Stimulated activated CD8-positive, alpha-beta memory T cell treated with anti-CD3 and anti-CD28 coated beads, Interleukin-7, amount 100 ng/mL, for 1 hour (primary cell): ENCODE measurements around the gene EPHA2.
"Not testable (repeated sequence)": the region's sequence is repeated elsewhere in the genome, so short reads cannot be mapped to it uniquely, and the experiment has no call there.

Experiments
- DNase-seq, 2 donors: peaks; one replicate each; pipeline ENCODE4 v3.0.0-alpha.2; 2020; ENCODE audit warnings: low read depth in 2 of 2

EPHA2 gene

DNA sequence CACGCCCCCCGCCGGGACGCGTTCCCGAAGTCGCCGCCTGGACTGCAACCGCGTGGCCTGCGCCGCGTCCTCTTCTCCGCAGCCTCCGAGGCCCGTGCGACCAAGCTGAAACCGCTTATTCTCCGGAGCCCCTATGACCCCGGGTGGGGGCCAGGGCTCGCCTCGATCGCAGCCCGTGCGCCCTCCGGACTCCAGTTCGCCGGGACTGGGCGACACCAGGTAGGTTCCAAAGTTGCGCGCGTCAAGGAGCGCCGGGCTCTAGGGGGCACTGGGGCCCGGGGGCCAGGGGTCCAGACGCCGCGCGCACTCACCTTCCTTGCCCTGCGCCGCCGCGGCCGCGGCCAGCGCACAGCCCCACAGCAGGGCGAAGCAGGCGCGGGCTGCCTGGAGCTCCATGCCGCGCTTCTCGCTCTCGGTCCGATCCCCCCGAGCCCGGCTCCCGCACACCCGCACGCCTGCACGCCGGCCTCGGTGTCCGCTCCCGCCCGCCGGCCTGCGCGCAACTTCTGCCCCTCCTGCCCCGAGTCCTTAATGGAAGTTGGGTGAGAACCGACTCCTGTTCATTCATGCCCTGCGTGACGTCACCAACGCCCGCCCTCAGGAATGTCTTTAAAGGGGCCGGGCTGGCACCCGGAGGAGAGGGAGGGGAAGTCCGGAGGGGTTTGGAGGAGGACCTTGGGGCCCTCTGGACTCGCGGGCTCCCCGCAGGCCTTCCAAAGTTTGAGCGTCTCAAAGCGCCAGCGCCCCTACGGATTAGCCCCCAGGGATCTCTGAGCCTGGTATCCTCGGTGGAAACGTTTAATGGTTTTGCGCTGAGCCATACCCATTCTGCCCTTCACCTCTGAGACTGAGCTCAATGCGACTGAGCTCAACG lies at the start of gene EPHA2:
Gene EPHA2, minus strand, starts transcription at position 533 of the 874 bp plus-strand sequence. Its CDS starts 137 bp downstream, at position 396.
- DNase-seq, result no peak

DNA sequence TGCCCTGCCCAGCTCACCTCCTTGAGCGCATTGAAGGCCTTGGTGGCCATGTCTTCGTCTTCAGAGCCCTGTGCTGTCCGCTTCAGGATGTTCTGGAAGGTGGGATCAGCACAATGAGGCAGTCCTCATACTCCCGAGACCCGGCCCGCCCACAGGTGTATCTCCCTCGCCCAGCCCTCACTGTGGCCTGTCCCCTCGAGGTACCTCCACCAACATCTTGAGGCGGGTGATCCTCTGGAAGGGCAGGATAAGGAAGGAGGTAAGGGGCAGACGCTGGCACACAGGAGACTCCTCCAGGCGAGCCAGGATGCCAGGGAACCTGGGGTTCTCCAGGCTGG lies 49.4 kb upstream of the EPHA2 start:
- DNase-seq, result no peak

DNA sequence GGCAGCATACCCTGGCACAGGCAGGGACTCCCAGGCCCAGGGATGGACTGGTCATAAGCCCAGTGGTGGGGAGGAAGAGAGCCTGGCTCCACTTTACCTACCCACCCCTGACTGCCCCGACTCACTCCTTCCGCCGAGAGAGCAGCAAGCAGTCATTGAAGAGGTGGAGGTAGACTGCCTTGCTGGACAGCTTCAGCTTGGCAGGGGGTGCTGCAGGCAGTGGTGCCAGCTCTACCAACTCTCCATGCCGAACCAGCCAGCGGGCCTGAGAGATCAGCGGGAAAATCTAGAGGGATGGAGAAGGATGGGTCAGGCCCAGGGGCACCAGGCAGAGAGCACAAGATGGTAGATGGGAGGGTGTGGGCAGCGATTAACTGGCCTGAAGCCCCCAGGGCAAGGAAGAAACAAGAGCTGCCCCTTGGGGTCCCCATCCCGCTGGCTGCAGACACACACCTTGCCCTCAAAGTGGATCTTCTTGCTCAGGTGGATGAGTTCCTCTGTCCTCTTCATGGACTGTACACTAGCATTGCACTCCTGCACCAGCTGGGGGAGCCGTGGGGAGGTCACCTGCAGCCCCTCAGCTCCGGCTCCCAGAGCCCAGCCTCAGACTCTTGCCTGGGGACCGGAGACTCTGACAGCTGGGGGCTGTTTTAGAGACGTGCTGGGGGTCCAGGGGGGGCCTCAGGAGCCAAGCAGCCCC lies 48.9 kb upstream of the EPHA2 start:
- peak in 1 of 2 donors; percentile 22 for DNase-seq

DNA sequence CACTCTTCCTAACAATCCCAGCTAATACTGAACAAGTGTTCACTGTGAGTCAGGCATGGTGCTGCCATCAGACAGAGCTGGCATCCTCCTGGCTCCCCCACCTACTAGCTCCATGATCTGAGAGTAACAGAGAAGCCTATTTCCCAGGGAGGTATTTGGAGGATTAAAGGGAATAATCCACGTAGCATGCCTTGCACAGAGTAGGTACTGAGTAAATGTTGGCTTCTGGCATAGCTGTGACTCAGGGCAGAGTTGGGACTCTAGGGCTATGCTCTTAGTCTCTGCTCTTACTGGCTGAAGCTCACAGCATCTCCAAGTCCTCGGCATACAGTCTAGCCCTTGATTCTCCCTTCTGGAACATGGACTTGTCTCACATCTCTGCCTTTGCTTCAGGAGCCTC lies 48.3 kb upstream of the EPHA2 start:
- no peak for DNase-seq

DNA sequence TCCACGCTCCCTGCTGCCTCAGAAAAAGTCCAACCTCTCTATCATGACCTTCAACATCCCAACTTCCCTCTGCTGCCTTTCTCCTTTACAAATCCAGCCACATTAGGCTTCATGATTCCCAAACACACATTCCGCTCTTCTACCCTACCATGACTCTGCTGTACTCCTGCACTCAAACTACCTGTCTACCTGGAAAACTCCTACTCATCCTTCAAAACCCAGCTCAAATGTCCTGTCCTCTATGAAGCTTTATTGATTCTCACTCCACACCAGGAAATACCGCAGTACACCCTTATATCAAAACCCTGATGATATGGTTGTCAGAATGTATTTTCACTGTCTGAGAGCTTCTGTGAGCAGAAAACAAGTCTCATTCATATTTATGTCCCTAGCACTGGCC lies 47.7 kb upstream of the EPHA2 start:
- DNase-seq, result no peak

DNA sequence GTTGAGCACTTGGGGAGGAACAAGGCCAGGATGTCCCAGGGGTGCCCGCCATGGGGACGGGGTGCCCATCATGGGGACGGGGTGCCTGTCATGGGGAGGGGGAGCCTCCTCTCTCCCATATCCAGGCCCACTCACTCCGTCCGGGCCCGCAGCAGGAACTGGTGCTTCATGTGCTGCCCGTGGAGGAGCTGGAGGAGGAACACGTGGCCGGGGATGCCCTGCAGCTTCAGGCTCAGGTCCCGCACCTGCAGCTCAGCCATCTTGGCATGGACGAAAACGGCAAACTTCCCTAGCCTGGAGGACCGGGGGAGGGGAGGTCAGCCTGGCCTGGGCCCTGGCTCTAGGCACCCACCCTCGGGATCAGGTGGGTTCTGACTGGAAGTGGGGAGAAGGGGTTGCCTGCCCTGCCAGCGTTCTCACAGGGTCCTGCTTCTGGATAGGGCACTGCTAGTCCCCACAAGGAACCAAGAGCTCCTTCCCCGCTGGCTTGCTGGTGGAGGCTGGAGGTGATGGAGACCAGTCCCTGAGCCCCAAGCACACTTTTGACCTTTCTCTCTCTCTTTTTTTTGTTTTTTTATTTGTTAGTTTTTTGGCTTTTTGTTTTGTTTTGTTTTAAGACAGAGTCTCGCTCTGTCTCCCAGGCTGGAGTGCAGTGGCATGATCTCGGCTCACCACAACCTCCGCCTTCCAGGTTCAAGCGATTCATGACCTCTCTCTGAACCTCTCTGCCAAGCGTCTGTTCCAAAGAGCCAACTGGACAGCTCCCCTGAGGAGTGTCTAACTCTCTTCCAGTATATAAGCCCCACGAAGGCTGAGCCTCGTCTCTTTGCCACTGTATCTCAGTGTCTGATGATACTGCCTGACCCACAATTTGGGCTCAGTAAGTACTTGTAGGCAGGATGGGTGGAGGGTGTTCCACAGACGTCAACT lies 46.7 kb upstream of the EPHA2 start:
- DNase-seq, result no peak

DNA sequence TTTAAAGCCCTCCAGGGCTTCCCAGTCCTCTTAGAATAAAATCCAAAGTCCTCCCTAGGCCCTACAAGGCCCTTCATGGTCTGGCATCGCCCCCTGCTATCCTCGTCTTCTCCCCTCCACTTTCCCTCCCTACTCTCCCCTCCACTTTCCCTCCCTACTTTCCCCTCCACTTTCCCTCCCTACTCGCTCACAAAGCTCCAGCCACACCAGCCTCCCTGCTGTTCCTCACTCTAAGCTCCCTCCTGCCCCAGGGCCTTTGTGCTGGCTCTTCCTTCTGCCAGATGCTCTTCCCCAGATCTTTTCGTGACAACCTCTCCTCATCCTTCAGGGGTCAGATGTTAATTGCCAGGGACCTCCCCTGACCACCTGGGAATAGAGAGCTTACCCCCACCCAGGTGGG lies 43.8 kb upstream of the EPHA2 start:
- DNase-seq, result no peak

DNA sequence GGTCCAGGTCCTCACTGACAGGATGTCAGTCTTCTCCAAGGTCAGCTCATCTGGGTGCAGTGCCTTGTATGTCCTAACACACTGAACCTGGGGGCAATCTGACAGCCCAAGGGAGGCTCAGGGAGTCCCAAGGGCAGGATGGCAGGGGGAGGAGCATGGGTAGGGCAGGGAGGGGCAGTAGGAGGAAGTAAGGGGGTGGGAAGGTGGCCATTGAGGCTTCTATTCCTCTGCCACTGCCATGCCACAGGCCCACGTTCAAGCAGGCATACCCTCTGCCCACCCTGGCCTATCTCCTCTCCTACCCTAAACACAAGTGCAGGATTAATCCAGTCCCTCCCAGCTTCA lies 43.3 kb upstream of the EPHA2 start:
- DNase-seq, result no peak

DNA sequence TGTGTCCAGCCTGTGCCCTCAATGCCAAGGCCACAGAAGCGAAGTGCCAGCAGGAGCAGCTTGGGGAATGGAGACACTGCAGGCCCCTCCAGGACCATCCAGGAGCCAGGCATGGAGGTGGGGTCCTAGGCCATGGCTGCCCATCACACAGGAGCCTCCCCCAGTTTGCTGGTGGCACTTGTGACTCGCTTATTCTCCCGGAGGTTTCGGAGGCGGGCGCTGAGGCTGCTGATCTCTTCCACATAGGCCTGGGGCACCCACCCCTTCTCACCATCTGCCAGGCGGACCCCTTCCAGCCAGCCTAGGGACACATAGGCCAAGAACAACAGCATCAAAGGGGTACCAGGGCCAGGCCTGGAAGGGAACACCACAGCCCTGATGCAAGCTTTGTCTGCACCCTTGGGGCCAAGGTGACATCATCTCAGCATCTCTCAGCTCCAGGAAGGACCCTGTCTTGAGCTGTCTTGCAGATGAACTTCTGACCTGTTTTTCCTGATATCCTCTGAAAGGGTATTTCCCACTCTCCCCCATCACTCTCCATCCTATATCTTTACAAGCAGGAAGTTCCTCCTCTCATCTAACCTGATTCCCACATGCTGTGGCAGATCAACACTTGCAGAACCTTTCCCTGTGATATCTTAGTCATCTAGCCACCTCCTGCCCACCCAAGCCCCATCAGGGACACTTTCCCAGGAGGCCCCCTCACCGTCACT lies 42.7 kb upstream of the EPHA2 start:
- no peak for DNase-seq

DNA sequence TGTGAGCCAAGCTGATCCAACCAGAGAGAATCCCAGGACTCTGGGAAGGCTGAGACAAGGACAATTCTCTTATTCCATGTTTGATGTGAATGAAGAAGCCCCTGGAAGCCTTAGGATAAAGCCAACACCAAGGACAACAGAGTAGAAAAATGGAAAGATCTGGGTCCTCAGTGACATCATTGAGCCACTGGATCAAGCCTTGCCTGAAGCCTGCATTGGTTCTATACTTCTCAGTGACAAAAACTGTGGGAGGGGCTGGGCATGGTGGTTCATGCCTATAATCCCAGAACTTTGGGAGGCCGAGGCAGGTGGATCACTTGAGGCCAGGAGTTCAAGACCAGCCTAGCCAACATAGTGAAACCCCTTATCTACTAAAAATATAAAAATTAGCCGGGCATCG lies 41.0 kb upstream of the EPHA2 start:
- DNase-seq, result no peak

DNA sequence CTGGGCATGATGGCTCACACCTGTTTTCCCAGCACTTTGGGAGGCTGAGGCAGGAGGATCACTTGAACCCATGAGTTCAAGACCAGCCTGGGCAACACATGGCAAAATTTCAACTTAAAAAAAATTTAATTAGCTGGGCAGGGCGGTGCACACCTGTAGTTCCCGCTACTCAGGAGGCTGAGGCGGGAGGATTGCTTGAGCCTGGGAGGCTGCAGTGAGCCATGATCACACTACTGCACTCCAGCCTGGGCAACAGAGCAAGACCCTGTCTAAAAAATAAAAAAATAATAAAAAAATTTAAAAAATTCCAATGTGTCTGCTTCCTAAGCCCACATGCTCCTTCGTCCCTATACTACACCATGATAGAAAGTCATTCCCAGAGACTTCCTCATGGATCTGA lies 40.3 kb upstream of the EPHA2 start:
- DNase-seq, result not testable (repeated sequence)

DNA sequence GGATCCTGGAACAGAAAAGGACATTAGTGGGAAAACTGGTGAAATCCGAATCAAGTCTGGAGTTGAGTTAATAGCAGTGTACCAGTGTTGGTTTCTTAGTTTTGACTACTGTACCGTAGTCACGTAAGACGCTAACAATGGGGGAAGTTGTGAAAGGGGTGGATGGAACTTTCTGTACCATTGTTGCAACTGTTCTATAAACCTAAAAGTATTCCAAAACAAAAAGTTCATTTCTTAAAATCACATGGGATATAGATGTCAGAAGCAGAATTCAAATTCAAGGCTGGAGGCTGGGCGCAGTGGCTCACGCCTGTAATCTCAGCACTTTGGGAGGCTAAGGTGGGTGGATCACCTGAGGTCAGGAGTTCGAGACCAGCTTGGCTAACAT lies 39.6 kb upstream of the EPHA2 start:
- no peak for DNase-seq

DNA sequence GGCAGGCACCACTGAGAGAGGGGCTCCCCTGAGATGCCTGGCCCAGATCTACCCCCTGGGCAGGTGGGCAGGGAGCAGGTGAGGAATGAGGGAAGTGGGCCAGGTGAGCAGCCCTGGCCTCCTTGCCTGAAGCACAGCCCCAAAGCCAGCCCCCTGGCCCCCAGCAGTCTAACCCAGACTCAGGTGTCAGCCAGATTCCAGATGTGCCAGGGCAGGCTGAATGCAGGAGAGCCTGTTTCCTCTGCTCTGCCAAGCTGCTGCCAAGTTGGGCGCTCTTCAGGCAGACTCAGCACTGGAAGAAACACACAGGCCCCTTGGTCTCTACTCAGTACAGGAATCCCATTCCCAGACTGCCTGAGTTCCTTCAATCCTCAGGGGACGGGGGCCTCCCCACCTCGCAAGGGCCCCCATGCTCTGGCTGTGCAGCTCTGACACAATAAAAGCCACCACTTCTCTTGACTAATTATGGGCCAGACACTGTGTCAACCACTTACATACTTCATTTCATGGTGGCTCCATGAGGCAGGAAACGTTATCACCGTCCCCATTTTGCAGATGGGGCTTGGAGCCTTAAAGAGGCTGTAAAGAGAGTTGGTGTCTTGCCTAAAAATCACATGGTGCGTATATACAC lies 36.2 kb upstream of the EPHA2 start:
- no peak for DNase-seq

DNA sequence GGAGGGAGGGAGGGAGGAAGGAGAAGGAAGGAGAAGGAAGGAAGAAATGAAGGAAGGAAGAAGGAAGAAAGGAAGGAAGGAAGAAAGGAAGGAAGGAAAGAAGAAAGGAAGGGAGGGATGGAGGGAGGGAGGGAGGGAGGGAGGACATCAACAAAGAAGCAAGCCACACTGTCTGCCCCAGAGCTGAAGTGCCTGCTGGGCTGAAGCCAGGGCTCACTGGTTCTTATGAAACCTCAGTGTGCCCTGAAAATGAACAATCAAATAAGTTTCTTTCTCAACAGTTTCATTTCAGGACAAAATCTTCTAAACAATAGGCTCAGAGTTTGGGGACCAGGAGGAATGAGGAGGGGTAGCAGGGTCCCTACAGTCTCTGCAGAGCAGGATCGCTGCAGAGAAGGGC lies 35.4 kb upstream of the EPHA2 start:
- DNase-seq, result no peak

DNA sequence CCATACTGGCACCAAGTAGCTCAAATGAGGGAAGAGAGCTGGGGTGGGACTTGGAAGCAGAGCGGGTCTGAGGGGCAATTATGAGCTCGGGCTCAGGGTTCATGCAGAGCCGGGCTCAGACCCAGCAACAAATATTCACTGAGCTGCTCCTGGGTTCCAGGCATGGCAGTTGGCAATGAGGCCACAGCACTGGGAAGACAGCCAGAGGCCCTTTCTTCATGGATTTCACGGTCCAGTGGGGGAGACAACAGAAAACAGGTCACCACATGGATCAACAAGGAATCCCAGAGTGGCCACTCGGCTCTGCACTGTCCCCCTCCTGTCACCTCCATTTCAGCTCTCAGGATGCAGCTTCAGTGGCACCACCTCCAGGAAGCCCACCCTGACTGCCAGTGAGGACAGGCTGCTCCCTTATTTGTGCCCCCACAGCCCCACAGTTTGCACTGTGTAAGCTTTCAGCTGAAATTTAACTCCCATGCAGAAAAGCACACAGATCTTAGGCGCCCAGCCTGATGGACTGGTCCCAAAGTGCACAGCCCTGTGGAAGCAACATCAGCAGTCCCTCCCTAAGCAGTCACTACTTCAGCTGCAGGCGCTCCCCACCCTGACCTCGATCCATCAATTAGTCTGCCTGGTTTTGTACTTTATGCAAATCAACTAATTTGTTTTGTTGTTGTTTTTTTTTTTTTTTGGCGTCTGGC lies 34.2 kb upstream of the EPHA2 start:
- DNase-seq, result no peak

DNA sequence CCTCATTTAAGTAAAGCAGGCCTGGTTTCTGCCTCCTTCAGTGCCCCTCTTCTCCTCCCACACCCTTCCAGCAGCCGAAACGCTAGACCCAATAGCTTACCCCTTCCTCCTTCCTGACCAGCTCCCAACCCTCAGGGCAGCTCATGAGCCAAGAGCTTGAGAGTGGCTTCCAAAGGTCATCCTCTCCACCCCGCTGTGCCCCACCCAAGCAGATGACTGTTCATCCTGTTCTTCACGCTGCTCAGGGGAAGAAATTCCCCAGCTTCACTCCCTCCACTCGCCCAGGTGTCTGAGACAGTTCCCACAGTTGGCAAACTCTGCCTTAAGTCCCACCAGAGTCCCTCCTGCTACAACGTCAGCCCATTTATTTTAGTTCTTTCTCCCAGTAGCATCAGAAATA lies 33.1 kb upstream of the EPHA2 start:
- no peak for DNase-seq

DNA sequence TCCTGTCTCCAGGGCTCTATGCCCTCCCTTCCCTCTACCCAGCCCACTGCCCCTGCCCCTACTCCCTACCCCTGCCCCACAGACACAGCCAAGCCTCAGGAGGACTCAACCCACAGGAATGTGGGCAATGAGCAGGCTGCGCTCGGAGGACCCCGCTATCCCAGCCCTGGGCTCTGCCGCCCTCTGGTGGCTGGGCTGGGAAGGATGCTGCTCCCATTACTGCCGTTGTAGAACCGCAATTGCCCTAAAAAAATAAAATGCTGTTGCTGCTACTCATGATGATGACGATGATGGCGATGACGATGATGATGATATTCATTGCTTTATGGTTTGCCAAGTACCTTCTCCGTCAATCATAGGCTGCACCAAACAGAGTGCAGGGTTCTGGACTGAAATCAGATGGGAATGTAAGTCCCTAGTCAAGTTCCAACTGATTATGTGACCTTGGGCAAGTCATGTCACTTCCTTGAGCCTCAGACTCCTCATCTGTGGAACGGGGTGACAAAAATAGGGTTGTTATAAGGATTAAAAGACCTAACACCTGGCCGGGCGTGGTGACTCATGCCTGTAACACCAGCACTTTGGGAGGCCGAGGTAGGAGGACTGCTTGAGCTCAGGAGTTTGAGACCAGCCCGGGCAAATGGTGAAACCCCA lies 32.0 kb upstream of the EPHA2 start:
- DNase-seq, result peak; percentile 54 to 57

DNA sequence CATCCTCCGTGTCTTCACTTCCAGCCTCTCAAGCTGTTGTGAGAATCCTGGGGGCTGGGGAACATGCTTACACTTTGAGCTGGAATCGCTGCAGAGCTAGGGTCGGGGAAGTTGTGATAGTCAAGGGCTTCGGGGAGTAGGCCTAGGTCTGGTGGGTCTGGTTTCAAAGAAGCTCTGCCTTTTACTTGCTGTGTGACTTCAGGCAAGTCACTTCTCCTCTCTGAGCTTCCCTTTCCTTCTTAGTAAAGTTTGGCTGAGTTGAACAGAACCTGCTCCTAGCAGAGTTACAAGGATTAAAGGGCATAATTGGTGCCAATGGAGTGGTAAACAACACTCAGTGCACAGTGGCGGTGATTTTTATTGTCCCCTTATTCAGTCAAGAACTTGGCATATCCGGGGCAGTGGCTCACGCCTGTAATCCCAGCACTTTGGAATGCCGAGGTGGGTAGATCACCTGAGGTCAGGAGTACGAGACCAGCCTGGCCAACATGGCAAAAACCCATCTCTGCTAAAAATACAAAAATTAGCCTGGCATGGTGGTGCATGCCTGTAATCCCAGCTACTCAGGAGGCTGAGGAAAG lies 30.9 kb upstream of the EPHA2 start:
- no peak for DNase-seq

DNA sequence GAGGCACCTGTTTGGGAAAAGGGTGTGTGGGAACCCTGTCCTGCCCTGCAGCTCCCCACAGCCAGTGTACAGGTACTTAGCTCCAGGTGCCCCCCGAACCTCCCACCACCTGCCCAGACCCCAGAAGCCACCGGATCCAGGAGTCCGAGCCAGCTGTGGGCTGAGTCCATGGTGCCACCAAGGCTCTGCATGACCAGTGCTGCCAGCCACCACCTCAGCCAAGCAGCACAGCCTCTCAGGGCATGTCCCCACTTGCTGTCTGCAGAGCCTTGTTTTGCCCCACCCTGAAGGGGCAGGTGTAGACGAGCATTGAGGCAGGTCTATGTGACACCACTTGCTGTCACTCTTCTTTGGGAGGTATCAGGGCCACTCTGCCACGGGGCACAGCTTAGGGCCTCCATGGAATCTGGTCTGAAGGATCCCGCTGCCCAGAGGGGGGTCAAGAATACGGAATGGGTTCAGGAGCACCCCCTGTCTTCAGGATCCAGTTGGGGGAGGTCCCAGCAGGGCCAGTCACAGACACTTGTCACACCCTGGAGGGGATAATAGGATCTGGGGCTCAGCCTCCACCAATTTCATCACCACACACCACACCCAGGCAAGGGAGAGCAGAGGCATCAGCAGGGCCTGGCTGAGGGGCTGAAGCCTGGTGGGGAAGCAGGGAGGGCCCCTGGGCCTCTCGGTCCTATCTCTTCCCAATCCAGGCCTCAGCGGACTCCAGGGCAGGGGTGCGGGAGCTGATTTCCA lies 28.9 kb upstream of the EPHA2 start:
- DNase-seq, result no peak
